Spinal cord (tissue), 10 donors: ENCODE data around the gene LNX1. TPM values are rescaled to one million over a fixed set of nuclear protein-coding genes. Genes with fewer than 3 reads are reported as not detected.

Source experiments
- DNase-seq, 6 donors: peaks; one replicate each; pipeline versions ENCODE4 v3.0.0 to v3.0.0-alpha.2; 2013 to 2015; ENCODE audit warnings: low spot score in 6 of 6, low read depth in 4 of 6
- H3K27ac ChIP-seq: one replicate; pipeline ENCODE4 v1.5.1; 2013; ENCODE audit warnings: low read depth, low read length, control low read depth
- H3K27me3 ChIP-seq: one replicate; pipeline ENCODE4 v1.6.1; 2013; ENCODE audit warnings: low read length; ENCODE audit not compliant: control insufficient read depth, insufficient read depth
- H3K36me3 ChIP-seq: one replicate; pipeline ENCODE4 v1.6.1; 2013; ENCODE audit warnings: low read length; ENCODE audit not compliant: control insufficient read depth, insufficient read depth
- H3K4me1 ChIP-seq: one replicate; pipeline ENCODE4 v1.6.1; 2013; ENCODE audit warnings: low read length; ENCODE audit not compliant: control insufficient read depth, insufficient read depth
- H3K4me3 ChIP-seq: one replicate; pipeline ENCODE4 v1.5.1; 2013; ENCODE audit warnings: low read depth, low read length, control low read depth
- H3K9me3 ChIP-seq: one replicate; pipeline ENCODE4 v1.6.1; 2013; ENCODE audit warnings: low read length; ENCODE audit not compliant: control insufficient read depth, insufficient read depth
- WGBS: methylation state at CpG from one replicate; pipeline ENCODE4 v1.1.5; 2013; ENCODE audit warnings: missing lambda C conversion rate; ENCODE audit not compliant: insufficient coverage; 5-methylcytosine and 5-hydroxymethylcytosine counted together
- polyA plus RNA-seq, 2 donors: library from polyadenylated mRNA; unstranded; fragments of 120-200 nt; gene quantifications; one replicate each; pipeline ENCODE4 v1.2.1, GENCODE V29; 2013; ENCODE audit not compliant: insufficient read length in 2 of 2
- total RNA-seq, 2 donors: library from RNA; depleted of rRNA in 1 of 2; stranded (reverse); fragments of 120-200 nt in 1 of 2; fragments of >200 nt in 1 of 2; gene quantifications; one replicate each; pipeline versions ENCODE4 v1.2.3 to v1.2.4, GENCODE V29; 2013 to 2014
- donor health status: healthy.

Gene LNX1
- total and polyA plus RNA-seq, 4 donors, result 7.6 to 13.3 (median 11.0) TPM

GRCh38 chr4:53579826-53580225, 11.5 kb downstream of the LNX1 start:
- no peak for DNase-seq
- WGBS, result no CpG with 5 or more reads among the region's 3 CpGs
- H3K4me1 ChIP-seq, result peaks cover 3% of the 10 kb centered on the region

GRCh38 chr4:53576676-53577372, 14.5 kb downstream of the LNX1 start:
- WGBS, result 50% methylated on average over 1 of the region's 2 CpGs

More at GRCh38 chr4:53579826-53580225, 11.5 kb downstream of the LNX1 start:
- Histone ChIP-seq H3K4me3 (no peak overlapping the region), H3K27me3 (no peaks in the 10 kb centered on the region), H3K9me3 (no peaks in the 10 kb centered on the region), H3K27ac (no peak overlapping the region), H3K36me3 (no peaks in the 10 kb centered on the region)

GRCh38 chr4:53576071-53576617, 15.1 kb downstream of the LNX1 start:
- H3K9me3 ChIP-seq, result no peaks in the 10 kb centered on the region
- DNase-seq, result no peak
- no peaks in the 10 kb centered on the region for H3K27me3 ChIP-seq
- peaks cover 3% of the 10 kb centered on the region for H3K4me1 ChIP-seq
- 93% methylated on average over 6 of the region's 9 CpGs for WGBS
- no peak overlapping the region for H3K4me3 ChIP-seq
- H3K36me3 ChIP-seq, result no peaks in the 10 kb centered on the region
- no peak overlapping the region for H3K27ac ChIP-seq

More at GRCh38 chr4:53576676-53577372, 14.5 kb downstream of the LNX1 start:
- Histone ChIP-seq H3K27me3 (no peaks in the 10 kb centered on the region), H3K4me1 (peaks cover 3% of the 10 kb centered on the region), H3K36me3 (no peaks in the 10 kb centered on the region), H3K9me3 (no peaks in the 10 kb centered on the region), H3K27ac (no peak overlapping the region), H3K4me3 (no peak overlapping the region)
- no peak for DNase-seq

- Histone ChIP-seq H3K36me3 (no peaks in the 10 kb centered on the region), H3K4me1 (peaks cover 3% of the 10 kb centered on the region), H3K4me3 (no peak overlapping the region), H3K27me3 (no peaks in the 10 kb centered on the region), H3K9me3 (no peaks in the 10 kb centered on the region), H3K27ac (no peak overlapping the region)
- no peak for DNase-seq
- 95% methylated on average over 4 of the region's 4 CpGs for WGBS
Observed at GRCh38 chr4:53575552-53575951, 15.7 kb downstream of the LNX1 start.

GRCh38 chr4:53574528-53574927, 16.8 kb downstream of the LNX1 start:
- H3K4me1 ChIP-seq, result peaks cover 3% of the 10 kb centered on the region
- DNase-seq, result no peak
- H3K36me3 ChIP-seq, result no peaks in the 10 kb centered on the region
- H3K4me3 ChIP-seq, result no peak overlapping the region
- no peak overlapping the region for H3K27ac ChIP-seq
- no peaks in the 10 kb centered on the region for H3K9me3 ChIP-seq
- no CpG with 5 or more reads among the region's 1 CpG for WGBS
- no peaks in the 10 kb centered on the region for H3K27me3 ChIP-seq

- H3K4me1 ChIP-seq, result peaks cover 3% of the 10 kb centered on the region
- DNase-seq, result no peak
Observed at GRCh38 chr4:53573696-53574095, 17.6 kb downstream of the LNX1 start.

GRCh38 chr4:53572600-53572994, 18.7 kb downstream of the LNX1 start:
- no peaks in the 10 kb centered on the region for H3K9me3 ChIP-seq
- H3K27ac ChIP-seq, result no peak overlapping the region
- DNase-seq, result no peak
- no peaks in the 10 kb centered on the region for H3K27me3 ChIP-seq
- 83% methylated on average over 1 of the region's 2 CpGs for WGBS
- no peaks in the 10 kb centered on the region for H3K36me3 ChIP-seq
- H3K4me3 ChIP-seq, result no peak overlapping the region
- peaks cover 3% of the 10 kb centered on the region for H3K4me1 ChIP-seq

More at GRCh38 chr4:53573696-53574095, 17.6 kb downstream of the LNX1 start:
- 91% methylated on average over 2 of the region's 3 CpGs for WGBS
- H3K27me3 ChIP-seq, result no peaks in the 10 kb centered on the region
- no peak overlapping the region for H3K4me3 ChIP-seq
- H3K27ac ChIP-seq, result no peak overlapping the region
- H3K36me3 ChIP-seq, result no peaks in the 10 kb centered on the region
- H3K9me3 ChIP-seq, result no peaks in the 10 kb centered on the region

- Histone ChIP-seq H3K4me1 (peaks cover 3% of the 10 kb centered on the region), H3K36me3 (no peaks in the 10 kb centered on the region), H3K27ac (no peak overlapping the region), H3K4me3 (no peak overlapping the region), H3K9me3 (no peaks in the 10 kb centered on the region), H3K27me3 (no peaks in the 10 kb centered on the region)
- DNase-seq, result no peak
- WGBS, result 100% methylated on average over 1 of the region's 5 CpGs
Observed at GRCh38 chr4:53571936-53572599, 19.2 kb downstream of the LNX1 start.

- H3K4me3 ChIP-seq, result no peak overlapping the region
- no peak overlapping the region for H3K27ac ChIP-seq
- 70% methylated on average over 3 of the region's 4 CpGs for WGBS
- no peak for DNase-seq
- no peaks in the 10 kb centered on the region for H3K36me3 ChIP-seq
- H3K4me1 ChIP-seq, result no peaks in the 10 kb centered on the region
- H3K27me3 ChIP-seq, result no peaks in the 10 kb centered on the region
- no peaks in the 10 kb centered on the region for H3K9me3 ChIP-seq
Observed at GRCh38 chr4:53563824-53564223, 27.5 kb downstream of the LNX1 start.
